Stimulated activated naive CD4-positive, alpha-beta T cell treated with Interleukin-2 at 50 U/mL for 16 hours (primary cell): ENCODE data around the gene COG8.

ENCODE experiments used
- DNase-seq: peaks from one replicate; lab custom pipeline; 2025; lab: John Stamatoyannopoulos, UW

COG8 gene

DNA sequence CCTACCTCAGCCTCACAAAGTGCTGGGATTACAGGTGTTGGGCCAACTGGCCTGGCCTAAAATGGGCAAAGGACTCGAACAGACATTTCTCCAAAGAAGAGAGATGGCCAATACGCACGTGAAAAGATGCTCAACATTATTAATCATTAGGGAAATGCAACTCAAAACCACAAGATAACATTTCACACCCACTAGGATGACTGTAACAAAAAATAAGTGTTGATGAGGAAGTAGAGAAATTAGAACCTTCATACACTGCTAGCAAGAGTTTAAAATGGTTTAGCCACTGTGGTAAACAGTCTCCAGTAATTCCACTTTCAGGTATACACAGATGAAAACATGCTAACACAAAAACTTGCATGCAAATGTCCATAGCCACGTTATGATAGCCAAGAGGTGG lies 6.6 kb upstream of the COG8 start:
- no peak for DNase-seq

DNA sequence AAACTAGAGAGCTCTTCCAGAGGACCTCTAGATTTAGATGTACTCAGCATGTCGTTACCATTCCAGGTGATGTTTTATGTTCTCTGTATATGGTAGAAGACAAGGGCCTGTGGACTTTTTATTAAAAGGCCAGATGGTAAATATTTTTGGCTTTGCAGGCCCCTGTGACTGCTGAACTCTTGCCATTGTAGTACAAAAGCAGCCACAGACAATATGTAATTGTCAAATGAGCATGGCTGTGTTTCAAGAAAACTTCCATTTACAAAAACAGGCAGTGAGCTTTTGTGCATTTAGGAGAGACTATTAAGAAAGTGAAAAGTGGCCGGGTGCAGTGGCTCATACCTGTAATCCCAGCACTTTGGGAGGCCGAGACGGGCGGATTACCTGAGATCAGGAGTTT lies 4.8 kb upstream of the COG8 start:
- DNase-seq: no peak

DNA sequence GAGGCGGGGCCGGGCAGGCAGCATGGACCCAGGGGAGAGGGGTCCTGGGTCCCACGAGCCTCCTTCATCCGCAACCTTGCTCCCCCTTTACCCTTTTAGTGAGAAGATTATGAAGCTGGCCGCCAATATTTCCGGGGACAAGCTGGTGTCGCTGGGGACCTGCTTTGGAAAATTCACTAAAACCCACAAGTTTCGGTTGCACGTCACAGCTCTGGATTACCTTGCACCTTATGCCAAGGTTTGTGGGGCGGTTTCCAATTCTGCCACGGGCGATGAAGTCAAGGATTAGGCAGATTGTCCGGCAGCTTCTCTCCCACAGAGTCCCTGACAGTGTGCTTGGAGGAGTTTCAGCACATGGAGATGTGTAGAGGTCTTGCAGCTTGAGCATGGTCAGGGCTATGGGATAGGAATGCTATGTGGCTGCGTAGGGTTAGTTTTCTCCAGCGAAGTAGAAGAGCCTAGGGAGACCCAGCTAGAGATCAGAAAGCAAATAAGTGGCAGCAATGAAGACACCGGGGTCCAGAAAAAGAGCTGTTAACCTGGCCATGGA lies 806 bp upstream of the COG8 start:
- peak; percentile 30 for DNase-seq

DNA sequence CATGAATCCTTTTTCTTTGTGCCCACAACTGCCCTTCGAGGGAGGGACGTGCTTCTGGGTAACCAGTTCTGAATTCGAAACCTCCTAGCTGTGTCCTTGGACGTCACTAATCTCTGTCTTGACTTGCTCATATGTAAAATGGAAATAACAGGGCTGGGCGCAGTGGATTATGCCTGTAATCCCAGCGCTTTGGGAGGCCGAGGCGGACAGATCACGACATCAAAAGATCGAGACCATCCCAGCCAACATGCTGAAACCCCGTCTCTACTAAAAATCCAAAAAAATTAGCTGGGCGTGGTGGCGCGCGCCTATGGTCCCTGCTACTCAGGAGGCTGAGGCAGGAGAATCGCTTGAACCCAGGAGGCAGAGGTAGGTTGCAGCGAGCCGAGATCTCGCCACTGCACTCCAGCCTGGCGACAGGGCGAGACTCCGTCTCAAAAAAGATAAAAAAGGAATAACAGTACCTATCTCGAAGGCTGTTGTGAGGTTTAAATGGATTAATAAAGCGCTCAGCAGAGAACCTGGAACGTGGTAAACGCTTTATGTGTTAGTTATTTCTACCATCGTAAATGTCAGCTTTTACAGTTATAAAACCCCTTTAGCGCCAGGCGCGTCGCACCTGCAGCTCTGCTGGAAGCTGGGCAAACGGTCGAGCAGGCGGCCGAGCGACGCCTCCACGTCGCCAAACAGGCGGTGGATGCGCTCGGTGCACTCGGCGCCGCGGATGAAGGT lies 641 bp downstream of the COG8 start:
- DNase-seq: no peak

DNA sequence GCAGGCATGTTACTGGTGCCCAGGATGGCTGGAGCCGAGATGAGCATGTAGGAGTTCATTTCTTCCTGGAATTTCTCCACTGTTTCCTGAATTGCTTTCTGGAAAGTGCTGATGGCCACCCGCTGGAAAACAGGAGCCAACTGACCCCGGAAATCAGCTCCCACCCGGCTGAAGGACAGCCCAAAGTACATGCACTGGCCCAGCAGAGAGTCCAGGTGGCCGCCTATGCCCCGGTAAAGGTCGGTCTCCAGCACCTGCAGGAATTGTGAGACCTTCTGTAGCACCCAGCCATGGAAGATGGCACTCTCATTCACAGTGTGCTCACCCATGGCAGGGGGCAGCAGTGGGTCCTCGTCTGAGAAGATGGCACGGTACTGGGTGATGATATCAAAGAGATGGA lies 4.7 kb downstream of the COG8 start:
- no peak for DNase-seq

DNA sequence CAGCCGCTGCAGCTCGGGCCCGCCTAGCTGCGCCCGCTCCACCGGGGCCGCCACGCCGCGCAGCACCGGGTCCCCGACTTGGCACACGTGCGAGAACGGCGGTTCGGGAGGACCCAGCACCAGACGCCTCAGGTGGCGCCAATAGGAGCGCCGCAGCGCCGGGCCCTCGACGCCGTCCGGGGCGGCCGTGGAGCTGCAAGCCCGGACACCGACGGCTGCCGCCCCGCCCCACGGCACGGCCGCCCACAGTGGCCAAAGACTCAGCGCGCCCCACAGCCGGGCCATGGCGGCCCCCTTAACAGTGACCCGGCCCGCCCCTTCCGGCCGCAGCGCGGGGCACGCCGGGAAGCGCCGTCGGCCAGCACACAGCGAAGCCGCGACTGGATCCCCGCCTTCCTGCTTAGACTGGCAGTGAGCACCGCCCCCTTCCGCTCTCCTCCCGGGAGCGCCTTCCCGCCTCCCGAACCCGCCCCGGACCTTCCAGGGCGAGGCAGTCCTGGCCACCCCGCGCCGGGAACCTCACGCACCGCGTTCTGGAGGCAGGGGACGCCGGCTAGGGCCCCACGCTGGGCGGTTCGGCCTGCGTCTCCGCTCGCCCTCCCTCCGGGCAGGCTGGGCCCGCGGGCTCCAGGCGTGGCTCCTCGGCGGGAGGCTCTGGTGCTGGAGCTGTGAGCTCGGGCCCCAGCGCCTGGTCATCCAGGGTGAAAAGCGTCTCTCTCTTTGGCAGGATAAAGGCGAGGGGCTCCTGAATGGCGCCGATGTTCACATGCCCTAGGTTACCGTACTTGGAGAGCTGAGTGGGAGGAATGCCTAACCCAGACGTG lies 8.9 kb downstream of the COG8 start, which contains the start of gene PDF:
Gene PDF, minus strand, starts transcription at position 303 of the 824 bp plus-strand sequence. Its CDS starts 18 bp downstream, at position 285.
- DNase-seq: peak; percentile 82

DNA sequence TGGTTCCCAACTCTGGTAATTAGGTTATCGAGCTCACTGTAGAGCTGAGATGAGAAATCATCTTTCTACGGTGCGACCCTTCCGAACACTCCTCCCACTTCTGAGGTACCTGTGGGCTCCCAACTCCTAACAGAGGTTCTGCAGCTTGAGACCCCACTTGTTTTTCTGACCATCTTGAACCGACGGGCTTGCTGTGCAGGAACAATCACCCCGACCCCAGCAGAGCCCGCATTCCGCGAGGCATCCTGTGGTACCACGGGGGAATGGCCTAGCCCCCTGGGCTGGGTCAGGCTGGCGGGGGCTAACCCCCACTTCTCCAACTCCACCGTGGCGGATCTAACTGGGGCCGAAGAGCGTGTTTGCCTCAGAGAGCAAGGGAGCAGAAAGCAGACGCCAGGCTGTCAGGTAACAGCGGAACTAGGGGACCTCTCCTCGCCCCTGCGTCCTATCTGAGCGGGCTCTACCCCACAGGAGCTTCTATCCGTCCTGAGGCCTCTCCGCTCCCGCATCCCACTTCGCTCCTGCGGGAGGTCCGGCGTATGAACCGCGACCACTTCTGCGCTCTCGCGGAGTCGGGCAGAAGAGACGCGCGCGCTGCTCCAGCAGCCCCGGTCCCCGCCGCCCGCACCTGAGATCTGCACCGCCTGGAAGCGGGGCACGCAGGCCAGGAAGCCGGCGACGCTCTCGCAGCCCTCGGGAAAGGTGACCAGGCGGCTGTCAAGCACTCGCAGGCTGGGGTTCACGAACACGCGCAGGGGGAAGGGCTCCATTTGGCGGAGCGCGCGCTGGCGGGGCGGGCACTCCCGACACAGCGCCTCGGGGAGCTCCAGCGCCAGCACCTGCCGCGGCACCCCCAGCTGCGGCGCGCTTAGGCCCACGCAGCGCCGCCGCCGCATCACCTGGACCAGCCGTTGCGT lies 9.7 kb downstream of the COG8 start:
- peak; percentile 62 for DNase-seq

DNA sequence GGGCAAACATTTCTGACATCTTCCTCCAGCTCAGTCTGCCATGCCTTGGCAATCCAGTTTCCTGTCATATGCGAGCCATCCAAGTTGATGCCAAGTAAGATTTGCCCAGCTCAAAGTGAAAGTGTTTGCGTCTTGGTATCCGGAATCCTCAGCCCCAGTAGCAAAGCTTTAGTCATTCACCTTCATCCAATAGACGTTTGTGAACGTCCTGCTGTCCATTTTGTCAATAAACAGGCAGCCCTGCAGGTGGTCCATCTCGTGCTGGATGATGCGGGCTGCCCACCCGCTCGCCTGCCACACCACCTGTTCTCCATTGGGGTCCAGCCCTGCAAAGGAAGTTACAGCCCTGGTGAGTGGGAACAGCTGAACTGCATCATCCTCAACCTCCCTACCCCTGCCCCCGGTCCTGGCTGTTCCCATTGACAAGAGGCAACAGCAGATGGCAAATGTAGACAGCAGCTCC lies 10.5 kb downstream of the COG8 start:
- no peak for DNase-seq

DNA sequence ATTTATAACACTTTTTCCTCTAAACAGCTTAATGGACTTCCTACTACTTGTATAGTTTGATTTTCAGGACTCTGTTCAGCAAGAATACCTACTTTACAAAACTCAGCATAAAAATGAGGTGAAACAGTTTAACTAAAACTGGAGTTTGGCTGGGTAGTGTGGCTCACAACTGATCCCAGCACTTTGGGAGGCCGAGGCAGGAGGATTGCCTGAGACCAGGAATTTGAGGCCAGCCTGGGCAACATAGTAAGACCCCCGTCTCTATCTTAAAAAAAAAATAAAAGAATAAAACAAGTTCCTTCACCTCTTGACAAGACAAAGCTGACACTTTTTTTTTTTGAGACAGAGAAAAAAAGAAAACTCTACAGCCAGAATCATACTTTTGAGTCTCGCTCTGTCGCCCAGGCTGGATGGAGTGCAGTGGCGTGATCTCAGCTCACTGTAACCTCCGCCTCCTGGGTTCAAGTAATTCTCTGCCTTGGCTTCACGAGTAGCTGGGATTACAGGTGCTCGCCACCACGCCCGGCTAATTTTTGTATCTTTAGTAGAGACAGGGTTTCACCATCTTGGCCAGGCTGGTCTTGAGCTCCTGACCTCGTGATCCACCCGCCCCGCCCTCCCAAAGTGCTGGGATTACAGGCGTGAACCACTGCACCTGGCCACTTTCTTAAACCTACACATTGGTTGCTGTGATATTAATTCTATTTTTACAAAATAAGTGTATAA lies 11.6 kb downstream of the COG8 start:
- DNase-seq: no peak

DNA sequence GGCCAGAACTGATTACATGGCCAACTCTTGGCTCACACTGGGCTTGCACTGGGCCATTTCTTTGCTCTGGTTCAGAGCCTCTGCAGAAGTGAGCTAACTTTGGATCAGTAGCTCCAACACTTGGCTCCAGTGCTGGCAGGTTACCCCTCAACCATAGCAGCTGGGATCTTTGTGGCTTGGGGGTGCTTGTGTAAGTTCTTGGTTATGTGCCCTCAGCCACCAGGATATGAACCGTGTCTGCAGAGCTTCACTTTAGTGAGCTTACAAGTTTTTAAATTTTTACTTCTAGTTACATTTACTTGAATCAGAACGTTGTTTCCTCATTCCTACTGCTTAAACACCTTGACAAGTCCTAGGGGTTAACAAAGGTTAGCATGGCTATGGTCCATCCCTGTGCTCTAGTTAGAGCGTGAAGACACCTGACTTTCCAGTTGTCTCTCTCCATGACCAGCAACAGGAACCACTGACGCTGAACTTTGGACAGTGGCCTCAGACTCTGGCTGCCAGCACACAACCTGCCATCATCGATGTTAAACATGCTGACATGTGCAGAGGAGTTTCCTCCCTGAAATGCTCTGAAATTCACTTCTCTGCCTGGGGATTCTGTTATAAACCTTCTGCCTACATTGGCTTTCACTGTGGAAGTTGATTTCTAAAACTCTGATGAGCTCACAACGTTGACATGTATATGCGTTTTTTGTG lies 13.0 kb downstream of the COG8 start:
- no peak for DNase-seq

DNA sequence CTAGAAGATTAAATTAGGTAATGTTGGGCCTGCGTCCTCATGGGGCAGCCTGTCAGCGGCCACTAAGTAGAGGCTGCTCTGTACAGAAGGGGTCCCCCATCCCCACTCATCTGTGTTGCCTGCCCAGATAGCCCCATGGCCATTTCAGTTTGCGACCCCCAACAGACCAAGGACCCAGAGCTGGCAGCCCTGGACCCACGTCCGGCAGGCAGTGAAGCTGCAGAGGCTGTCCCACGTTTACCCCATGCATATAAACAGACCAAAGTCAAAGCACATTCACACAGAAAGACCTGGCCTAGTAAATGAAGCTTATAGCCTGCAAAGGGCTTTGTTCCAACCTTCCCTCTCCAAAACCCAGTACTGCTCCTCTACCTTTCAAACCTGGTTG lies 13.6 kb downstream of the COG8 start:
- no peak for DNase-seq

DNA sequence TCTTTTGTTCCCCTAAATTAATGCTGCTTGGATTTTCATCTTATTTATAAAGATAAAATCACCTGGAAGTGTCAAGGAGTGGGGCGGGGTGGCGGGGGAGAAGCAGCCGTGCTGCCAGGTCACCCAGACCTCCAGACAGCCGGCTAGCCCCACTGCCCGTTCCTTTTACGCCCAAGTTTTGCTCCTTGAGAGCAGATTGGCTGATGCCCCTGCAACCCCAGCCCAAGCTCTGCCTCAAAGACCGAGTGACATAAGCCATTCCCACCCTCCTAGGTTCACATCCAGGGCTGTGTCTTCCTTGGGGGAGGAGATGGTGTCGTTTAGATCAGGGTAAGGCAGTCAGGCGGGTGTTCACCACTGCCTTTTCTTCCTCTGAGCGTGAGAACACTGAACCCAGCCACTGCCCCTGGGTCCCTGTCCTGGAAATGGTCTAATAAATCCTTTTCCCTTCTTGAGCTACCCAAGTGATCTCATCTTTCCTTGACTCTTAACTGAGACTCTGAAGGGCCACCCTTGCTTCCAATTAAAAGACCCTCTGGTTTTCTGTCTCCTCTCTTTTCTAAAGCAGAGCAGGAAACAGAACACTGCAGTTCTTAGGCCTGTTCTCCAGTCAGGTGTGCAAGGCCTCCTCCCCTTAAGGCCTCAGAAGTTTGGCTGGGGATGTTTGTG lies 14.6 kb downstream of the COG8 start:
- DNase-seq: no peak

DNA sequence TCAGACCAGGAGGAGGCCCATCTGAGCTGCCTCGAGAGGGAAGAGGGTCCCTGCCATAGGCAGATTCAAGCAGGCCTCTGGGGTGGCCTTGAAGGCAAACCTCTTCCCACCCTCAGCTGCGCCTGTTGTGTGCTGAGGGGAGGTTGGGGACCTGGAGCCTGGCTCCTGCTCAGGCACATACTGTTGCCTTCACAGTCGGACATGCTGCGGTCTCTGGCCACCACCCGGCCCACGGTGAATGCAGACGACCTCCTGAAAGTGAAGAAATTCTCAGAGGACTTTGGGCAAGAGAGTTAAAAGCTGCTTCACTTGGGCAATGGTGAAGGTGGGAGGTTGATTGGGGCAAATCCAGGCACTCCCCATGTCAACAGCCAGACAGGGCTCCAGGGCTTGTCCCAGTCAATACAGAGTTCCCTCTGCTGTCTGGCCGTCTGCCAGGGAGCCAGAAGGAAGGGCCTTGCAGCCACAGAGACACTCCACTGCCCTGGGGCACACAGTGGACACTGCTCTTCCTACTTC lies 15.3 kb downstream of the COG8 start:
- DNase-seq: no peak

DNA sequence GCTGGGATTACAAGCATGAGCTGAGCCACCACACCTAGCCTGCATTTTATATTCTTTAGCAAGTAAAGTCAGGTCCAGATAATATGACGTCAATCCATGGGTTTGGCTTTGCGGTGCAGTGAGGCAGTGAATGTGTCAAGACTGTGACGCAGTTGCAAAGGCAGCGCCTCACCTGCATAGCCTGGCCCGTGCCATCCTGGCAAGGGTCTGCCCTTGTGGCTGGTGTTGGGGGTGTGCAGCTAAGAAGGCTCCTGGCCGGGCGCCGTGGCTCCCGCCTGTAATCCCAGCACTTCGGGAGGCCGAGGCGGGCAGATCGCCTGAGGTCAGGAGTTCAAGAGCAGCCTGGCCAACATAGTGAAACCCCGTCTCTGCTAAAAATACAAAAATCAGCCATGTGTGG lies 15.9 kb downstream of the COG8 start:
- DNase-seq: no peak

DNA sequence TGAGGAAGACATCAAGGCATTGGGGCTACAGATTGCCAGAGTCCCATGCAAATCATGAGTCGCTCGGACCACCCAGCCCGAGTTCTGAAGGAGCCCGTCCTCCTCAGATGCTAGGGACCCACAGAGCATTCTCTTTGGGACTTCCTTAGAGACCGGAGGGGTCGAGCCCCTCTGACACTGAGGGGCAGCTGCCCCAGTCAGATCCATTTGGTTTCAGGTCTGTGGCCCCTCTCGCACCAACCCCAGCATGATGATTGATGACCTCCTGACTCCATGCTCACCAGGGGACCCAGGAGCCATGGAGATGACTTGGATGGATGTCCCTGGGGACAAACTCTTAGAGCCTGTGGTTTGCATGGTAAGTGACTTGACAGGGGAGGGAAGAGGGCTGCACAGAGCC lies 17.0 kb downstream of the COG8 start:
- DNase-seq: no peak

DNA sequence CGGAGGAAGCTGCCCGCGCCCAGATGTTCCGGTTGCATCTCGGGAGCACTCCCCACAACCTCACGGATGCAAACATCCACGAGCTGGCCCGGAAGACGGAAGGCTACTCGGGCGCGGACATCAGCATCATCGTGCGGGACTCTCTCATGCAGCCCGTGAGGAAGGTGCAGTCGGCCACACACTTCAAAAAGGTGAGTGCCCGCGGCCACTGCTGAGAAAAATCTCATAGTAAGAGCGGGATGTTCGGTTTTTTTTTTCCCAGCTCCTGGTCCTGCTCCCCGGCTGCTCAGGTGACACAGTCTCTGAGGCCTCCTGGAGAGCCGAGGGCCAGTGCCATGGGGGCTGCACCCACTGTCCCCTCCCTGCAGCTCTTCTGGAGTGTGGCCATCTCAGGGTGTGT lies 18.3 kb downstream of the COG8 start:
- no peak for DNase-seq

DNA sequence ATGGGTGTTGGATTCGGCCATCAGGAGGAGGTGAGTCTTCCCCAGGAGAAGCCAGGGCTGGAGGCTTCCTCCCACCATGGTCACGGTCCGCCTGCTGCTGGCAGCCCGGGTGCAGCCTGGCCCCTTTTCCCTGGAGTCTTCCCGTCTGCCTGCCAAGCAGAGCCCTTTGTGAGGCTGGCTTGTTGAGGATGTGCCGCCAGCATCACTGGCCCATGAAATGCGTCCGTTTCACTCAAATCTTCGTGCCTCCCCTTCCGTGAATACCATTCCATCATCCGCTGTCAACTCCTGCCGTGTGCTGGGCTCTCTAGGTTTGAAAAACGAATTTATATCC lies 18.7 kb downstream of the COG8 start:
- no peak for DNase-seq

DNA sequence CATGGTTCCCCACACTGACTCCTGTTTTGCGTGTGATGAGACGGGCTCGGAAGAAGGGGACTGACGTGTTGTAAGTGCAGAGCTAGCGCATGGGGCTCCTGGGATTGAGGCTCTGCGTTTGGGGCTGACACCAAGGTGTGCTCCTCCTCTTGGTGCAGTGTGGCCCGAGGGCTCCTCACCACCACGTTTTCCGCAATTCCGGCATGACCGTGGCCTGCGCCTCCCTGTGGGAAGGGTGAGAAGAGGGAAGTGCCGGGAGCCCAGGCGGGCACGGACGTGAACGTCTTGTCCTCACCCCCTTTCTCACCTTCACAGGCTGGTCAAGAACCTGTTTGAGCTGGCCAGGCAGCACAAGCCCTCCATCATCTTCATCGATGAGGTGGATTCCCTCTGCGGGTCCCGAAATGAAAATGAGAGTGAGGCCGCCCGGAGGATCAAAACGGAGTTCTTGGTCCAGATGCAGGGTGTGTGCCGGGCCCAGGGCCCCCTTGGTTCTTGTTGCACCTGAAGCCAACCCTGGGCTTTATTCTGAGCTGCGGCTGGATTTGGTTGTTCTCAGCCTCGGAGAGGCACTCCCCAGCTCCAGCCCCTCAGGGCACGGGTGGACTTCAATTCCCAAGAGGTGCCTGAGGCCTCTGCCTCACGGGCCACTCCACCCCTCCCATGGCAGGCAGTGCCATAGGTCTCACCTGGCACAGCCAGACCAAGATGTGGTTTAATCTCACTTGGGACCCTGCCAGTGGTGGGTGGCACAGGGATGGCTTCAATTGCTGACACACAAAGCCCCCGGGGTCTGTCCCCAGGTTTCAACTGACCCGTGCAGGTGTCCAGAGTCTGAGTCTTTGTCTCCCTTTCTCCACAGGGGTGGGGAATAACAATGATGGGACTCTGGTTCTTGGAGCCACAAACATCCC lies 19.3 kb downstream of the COG8 start:
- no peak for DNase-seq

DNA sequence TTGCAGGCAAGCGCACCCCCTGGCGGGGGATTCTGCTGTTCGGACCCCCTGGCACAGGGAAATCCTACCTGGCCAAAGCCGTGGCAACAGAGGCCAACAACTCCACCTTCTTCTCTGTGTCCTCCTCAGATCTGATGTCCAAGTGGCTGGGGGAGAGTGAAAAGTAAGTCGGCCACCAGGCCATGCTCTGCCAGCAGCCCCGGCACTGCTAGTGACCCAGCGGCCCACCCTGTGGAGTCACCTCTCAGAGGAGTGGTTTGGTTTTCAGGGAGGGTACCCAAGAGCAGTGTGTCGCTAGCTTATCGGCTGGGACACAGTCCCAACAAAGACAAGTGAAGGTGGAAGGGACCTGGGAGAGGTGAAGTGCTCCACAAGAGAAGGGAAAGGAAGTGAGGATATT lies 20.0 kb downstream of the COG8 start:
- no peak for DNase-seq
